Measurements from ENCODE around the gene FAM135A. TPM values are rescaled to one million over a fixed set of nuclear protein-coding genes. Genes with fewer than 3 reads are reported as not detected.
"Not testable (repeated sequence)": the region's sequence is repeated elsewhere in the genome, so short reads cannot be mapped to it uniquely, and the experiment has no call there.

FAM135A gene
- total RNA-seq, 1 donor from 2014 or later, result 10.5 TPM

- H3K27me3 Mint-ChIP-seq, result peaks cover 12% of the 10 kb centered on the region
- H3K36me3 Mint-ChIP-seq (ENCODE audit: low read depth), result peaks cover 6% of the 10 kb centered on the region
- peak overlapping the region; percentile 92 for H3K4me3 Mint-ChIP-seq
- peaks cover 27% of the 10 kb centered on the region for H3K4me1 Mint-ChIP-seq
- DNase-seq, result no peak
- intact Hi-C loops (cut with micrococcal nuclease), result loop anchor here (1.0 to 10.0 kb wide), 5 partner anchors 155 to 872 kb away; partner anchors contain the start of genes LMBRD1, OGFRL1, SDHAF4 and SMAP1
- H3K27ac Mint-ChIP-seq, result peak overlapping the region; percentile 87
- H3K9me3 Mint-ChIP-seq, result no peaks in the 10 kb centered on the region
Observed at GRCh38 chr6:70412252-70413113, 825 bp upstream of the FAM135A start.

GRCh38 chr6:70413992-70414494, 735 bp downstream of the FAM135A start:
- H3K4me3 Mint-ChIP-seq, result peak overlapping the region; percentile 92
- peak overlapping the region; percentile 87 for H3K27ac Mint-ChIP-seq
- H3K27me3 Mint-ChIP-seq, result peaks cover 5% of the 10 kb centered on the region
- H3K4me1 Mint-ChIP-seq, result peaks cover 27% of the 10 kb centered on the region
- intact Hi-C loops (cut with micrococcal nuclease), result loop anchor here (1.0 to 10.0 kb wide), 5 partner anchors 153 to 871 kb away; partner anchors contain the start of genes LMBRD1, OGFRL1, SDHAF4 and SMAP1
- no peaks in the 10 kb centered on the region for H3K9me3 Mint-ChIP-seq
- peak; percentile 73 for DNase-seq
- H3K36me3 Mint-ChIP-seq (ENCODE audit: low read depth), result peaks cover 8% of the 10 kb centered on the region

GRCh38 chr6:70414813-70415212, 1.5 kb downstream of the FAM135A start:
- intact Hi-C loops (cut with micrococcal nuclease), result loop anchor here (5.0 to 10.0 kb wide), 3 partner anchors 152 to 870 kb away; partner anchors contain the start of genes OGFRL1 and SDHAF4
- Mint-ChIP-seq H3K4me1 (peaks cover 27% of the 10 kb centered on the region), H3K4me3 (peak overlapping the region; percentile 92), H3K36me3 (ENCODE audit: low read depth) (peaks cover 11% of the 10 kb centered on the region), H3K27ac (peak overlapping the region; percentile 87), H3K27me3 (peaks cover 2% of the 10 kb centered on the region), H3K9me3 (no peaks in the 10 kb centered on the region)
- DNase-seq, result no peak

DNA sequence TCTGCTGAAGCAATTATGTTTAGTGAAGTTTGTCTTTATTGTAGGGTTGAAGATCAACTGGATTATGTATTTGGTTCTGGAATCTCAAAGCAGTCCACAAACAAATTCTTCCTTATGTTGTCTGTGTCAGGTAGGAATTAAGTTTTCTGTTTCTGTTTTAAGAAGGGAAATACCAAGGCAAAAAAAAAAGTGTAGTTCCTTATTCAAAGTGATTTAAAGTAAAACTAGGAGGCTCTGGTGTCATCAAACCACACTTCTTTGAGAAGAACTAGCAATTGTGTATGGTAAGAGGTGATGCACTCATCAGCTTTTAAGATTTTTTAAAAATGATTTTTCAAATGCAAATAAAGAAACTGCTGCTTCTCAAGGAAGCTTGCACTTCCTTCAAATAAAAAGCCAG, 1.9 kb downstream of the FAM135A start:
- DNase-seq, result no peak
- intact Hi-C loops (cut with micrococcal nuclease), result loop anchor here (10.0 kb wide), 1 partner anchor 870 kb away; the partner anchor contains the start of gene OGFRL1
- Mint-ChIP-seq H3K4me3 (peak overlapping the region; percentile 69), H3K27me3 (peaks cover 2% of the 10 kb centered on the region), H3K9me3 (no peaks in the 10 kb centered on the region), H3K27ac (peak overlapping the region; percentile 64), H3K36me3 (ENCODE audit: low read depth) (peaks cover 11% of the 10 kb centered on the region), H3K4me1 (peaks cover 27% of the 10 kb centered on the region)

GRCh38 chr6:70415660-70416059, 2.4 kb downstream of the FAM135A start:
- DNase-seq, result no peak
- H3K4me3 Mint-ChIP-seq, result no peak overlapping the region
- H3K9me3 Mint-ChIP-seq, result no peaks in the 10 kb centered on the region
- H3K27ac Mint-ChIP-seq, result no peak overlapping the region
- peaks cover 27% of the 10 kb centered on the region for H3K4me1 Mint-ChIP-seq
- H3K36me3 Mint-ChIP-seq (ENCODE audit: low read depth), result peaks cover 11% of the 10 kb centered on the region
- intact Hi-C loops (cut with micrococcal nuclease), result loop anchor here (10.0 kb wide), 1 partner anchor 869 kb away; the partner anchor contains the start of gene OGFRL1
- peaks cover 2% of the 10 kb centered on the region for H3K27me3 Mint-ChIP-seq

DNA sequence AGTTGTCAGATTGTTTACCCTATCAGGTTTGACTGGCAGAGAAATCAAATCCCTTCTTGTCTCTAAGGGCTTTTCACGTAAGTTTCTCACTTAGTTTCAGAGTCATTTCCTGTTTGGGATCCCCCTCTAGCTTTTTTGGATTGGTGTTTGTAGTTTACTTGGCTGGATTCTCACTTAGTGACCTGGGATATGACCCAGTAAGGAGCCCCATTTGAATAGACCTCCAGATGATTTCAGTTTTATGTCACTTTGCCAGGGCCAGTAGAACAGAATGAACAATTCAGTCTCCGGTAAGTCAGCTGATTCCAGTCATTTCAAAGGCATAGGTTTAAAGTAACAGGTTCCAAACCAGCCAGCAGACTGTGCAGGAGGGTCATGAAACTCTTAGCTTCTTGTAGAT, 8.2 kb downstream of the FAM135A start:
- H3K27me3 Mint-ChIP-seq, result no peaks in the 10 kb centered on the region
- DNase-seq, result peak; percentile 43
- no peak overlapping the region for H3K27ac Mint-ChIP-seq
- H3K9me3 Mint-ChIP-seq, result no peaks in the 10 kb centered on the region
- no peak overlapping the region for H3K4me3 Mint-ChIP-seq
- intact Hi-C loops (cut with micrococcal nuclease), result no loop called here
- peaks cover 7% of the 10 kb centered on the region for H3K36me3 Mint-ChIP-seq (ENCODE audit: low read depth)
- H3K4me1 Mint-ChIP-seq, result peaks cover under 1% of the 10 kb centered on the region

DNA sequence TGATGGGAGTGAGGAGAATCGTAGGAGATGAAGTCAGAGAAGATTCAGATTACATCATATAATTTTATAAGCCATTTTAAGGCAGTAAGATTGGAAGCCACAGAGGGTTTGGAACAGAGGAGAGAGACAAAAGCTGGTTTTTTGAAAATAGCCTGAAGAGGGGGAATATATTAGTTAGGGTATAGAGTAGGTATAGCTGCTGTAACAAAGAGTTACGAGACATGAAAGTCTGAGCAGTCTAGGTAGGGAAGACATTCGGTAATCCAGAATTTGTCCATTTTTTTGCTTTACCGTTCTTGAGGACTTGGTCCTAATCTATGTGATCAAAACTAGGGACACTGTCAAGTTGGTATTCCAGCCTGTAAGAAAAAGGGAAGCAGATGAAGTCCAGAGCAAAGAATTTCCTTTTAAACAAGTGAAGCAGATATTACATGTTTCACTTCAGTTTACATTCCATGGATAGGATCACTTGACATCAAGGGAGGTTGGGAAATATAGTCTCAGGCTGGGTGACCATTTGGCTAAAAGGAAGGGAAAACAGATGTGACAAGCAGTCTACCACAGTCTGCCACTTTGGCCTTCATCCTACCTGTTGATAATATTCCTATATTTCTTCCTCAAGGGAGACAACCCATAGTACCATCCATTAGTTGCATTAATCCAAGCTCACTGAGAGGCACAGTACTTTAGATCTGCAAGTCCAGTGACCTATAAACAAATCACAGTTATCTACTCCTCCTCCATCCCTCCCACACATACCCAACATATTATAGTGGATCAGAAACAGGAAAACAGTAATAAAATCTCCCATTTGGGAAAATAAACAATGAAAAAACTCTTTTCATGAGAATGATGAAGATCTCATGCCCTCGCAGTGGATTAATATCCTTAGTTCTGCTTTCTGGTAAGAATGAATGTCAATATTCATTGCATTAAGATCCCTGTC, 10.2 kb downstream of the FAM135A start:
- Mint-ChIP-seq H3K9me3 (no peaks in the 10 kb centered on the region), H3K4me3 (no peak overlapping the region), H3K4me1 (no peaks in the 10 kb centered on the region), H3K27ac (no peak overlapping the region), H3K27me3 (no peaks in the 10 kb centered on the region), H3K36me3 (ENCODE audit: low read depth) (peaks cover 4% of the 10 kb centered on the region)
- DNase-seq, result no peak
- intact Hi-C loops (cut with micrococcal nuclease), result no loop called here

GRCh38 chr6:70424291-70424690, 11.0 kb downstream of the FAM135A start:
- no peaks in the 10 kb centered on the region for H3K27me3 Mint-ChIP-seq
- H3K27ac Mint-ChIP-seq, result no peak overlapping the region
- peaks cover 6% of the 10 kb centered on the region for H3K36me3 Mint-ChIP-seq (ENCODE audit: low read depth)
- H3K4me3 Mint-ChIP-seq, result no peak overlapping the region
- intact Hi-C loops (cut with micrococcal nuclease), result no loop called here
- H3K4me1 Mint-ChIP-seq, result no peaks in the 10 kb centered on the region
- peak; percentile 25 for DNase-seq
- no peaks in the 10 kb centered on the region for H3K9me3 Mint-ChIP-seq

DNA sequence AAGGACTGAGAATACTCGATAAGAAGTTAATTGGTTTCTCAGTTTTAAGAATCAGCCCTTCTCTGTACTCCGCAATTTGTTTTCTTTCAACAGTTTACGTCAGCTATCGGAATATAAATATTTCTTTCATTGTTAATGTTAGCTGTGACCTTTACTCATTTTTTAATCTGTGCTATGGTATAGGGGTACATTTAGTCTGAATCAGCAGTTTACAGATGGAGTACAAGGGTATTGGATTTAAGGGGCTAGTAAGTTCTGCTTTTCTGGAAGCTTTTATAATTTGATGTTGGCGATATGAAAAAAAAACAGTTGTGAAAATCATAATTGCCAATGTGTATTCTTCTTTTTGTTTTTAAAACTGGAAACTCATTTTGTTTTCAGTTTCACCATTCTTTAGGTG, 23.0 kb downstream of the FAM135A start:
- Mint-ChIP-seq H3K27ac (no peak overlapping the region), H3K36me3 (ENCODE audit: low read depth) (peaks cover 1% of the 10 kb centered on the region), H3K4me1 (no peaks in the 10 kb centered on the region), H3K27me3 (no peaks in the 10 kb centered on the region), H3K4me3 (no peak overlapping the region), H3K9me3 (no peaks in the 10 kb centered on the region)
- intact Hi-C loops (cut with micrococcal nuclease), result no loop called here
- DNase-seq, result no peak

DNA sequence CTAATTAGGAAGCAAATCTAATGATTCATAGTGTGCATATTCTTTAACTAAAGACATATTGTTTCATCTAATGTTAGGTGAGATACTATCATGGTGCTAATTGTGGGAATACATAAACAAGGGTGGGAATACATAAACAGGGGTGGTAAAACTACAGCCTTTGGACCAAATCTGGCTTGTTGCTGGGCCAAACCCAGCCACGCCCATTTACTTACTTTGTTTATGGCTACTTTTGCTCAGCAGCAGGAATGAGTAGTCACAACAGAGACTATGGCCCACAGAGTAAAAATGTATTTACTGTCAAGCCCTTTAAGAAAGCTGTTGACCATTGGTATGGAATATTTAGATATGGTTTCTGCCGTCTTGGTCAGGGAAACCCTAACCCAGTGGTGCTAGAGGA, 31.7 kb downstream of the FAM135A start:
- no peak overlapping the region for H3K27ac Mint-ChIP-seq

GRCh38 chr6:70447343-70448070, 34.2 kb downstream of the FAM135A start:
- H3K27me3 Mint-ChIP-seq; H3K4me3 Mint-ChIP-seq; intact Hi-C loops (cut with micrococcal nuclease); H3K27ac Mint-ChIP-seq; H3K36me3 Mint-ChIP-seq (ENCODE audit: low read depth); H3K4me1 Mint-ChIP-seq; H3K9me3 Mint-ChIP-seq: not testable (repeated sequence)
- peak; percentile 41 for DNase-seq

More for the DNA sequence above, 31.7 kb downstream of the FAM135A start:
- peaks cover 3% of the 10 kb centered on the region for H3K9me3 Mint-ChIP-seq
- DNase-seq, result no peak
- H3K27me3 Mint-ChIP-seq, result no peaks in the 10 kb centered on the region
- H3K4me1 Mint-ChIP-seq, result no peaks in the 10 kb centered on the region
- H3K36me3 Mint-ChIP-seq (ENCODE audit: low read depth), result peaks cover 5% of the 10 kb centered on the region
- intact Hi-C loops (cut with micrococcal nuclease), result no loop called here
- no peak overlapping the region for H3K4me3 Mint-ChIP-seq

DNA sequence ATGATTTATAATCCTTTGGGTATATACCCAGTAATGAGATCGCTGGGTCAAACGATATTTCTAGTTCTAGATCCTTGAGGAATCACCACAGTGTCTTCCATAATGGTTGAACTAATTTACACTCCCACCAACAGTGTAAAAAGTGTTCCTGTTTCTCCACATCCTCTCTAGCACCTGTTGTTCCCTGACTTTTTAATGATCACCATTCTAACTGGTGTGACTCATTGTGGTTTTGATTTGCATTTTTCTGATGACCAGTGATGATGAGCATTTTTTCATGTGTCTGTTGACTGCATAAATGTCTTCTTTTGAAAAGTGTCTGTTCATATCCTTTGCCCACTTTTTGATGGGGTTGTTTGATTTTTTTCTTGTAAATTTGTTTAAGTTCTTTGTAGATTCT, 40.6 kb downstream of the FAM135A start:
- peaks cover 12% of the 10 kb centered on the region for H3K36me3 Mint-ChIP-seq (ENCODE audit: low read depth)
- H3K27me3 Mint-ChIP-seq; H3K4me1 Mint-ChIP-seq; H3K27ac Mint-ChIP-seq; H3K4me3 Mint-ChIP-seq; intact Hi-C loops (cut with micrococcal nuclease); H3K9me3 Mint-ChIP-seq; DNase-seq: not testable (repeated sequence)

DNA sequence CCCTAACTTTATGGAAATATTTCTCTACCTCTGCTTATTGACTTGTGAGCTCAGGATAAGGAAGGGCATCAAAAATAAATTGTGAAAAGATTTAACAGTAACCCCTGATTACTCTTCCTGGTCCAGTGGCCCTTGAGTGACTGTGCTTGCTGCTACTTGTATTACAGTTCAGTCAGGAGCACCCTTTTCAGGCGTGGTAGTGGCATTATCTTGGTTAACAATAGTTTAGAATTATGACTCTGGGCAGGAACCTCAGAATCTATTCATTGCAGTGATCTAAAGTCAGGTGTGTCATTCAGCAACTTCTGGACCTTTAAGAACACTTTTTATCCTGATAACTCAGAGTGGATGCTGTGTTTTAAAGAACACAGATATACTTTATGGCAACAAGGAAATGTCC, 43.4 kb downstream of the FAM135A start:
- no peaks in the 10 kb centered on the region for H3K27me3 Mint-ChIP-seq
- peaks cover 9% of the 10 kb centered on the region for H3K36me3 Mint-ChIP-seq (ENCODE audit: low read depth)
- no peak overlapping the region for H3K4me3 Mint-ChIP-seq
- H3K27ac Mint-ChIP-seq, result no peak overlapping the region
- peaks cover 10% of the 10 kb centered on the region for H3K9me3 Mint-ChIP-seq
- no peak for DNase-seq
- peaks cover 2% of the 10 kb centered on the region for H3K4me1 Mint-ChIP-seq
- intact Hi-C loops (cut with micrococcal nuclease), result no loop called here
